Fibroblast of the aortic adventitia (primary cell): ENCODE data around the gene SNTA1. TPM values are rescaled to one million over a fixed set of nuclear protein-coding genes. Genes with fewer than 3 reads are reported as not detected.
"Not testable (repeated sequence)": the region's sequence is repeated elsewhere in the genome, so short reads cannot be mapped to it uniquely, and the experiment has no call there.

Experiments
- DNase-seq: peaks from one replicate; pipeline ENCODE4 v3.0.0-alpha.2; 2010; ENCODE audit warnings: low read depth
- H3K4me3 ChIP-seq: 2 replicates; pipeline ENCODE4 v1.5.1; 2011; ENCODE audit warnings: low read depth, mild to moderate bottlenecking, control low read depth, low read length, moderate library complexity
- CTCF ChIP-seq: IDR thresholded peaks from 2 replicates; pipeline ENCODE4 v1.5.1; 2011; ENCODE audit warnings: mild to moderate bottlenecking, low read length, control low read depth, inconsistent platforms; ENCODE audit not compliant: insufficient read depth
- total RNA-seq: library from RNA; depleted of rRNA; stranded (reverse); fragments of >200 nt; gene quantifications from 2 replicates; pipeline ENCODE4 v1.2.3, GENCODE V29; 2012; ENCODE audit warnings: low replicate concordance

Gene SNTA1
- total RNA-seq, 1 donor, result 25.7 TPM

GRCh38 chr20:33444797-33445560 is 1.4 kb upstream of the SNTA1 start:
- H3K4me3 ChIP-seq, result no peak overlapping the region
- TF ChIP-seq CTCF, result peak; percentile 24
- DNase-seq, result no peak

- no peak for TF ChIP-seq CTCF
- peak overlapping the region; percentile 78 for H3K4me3 ChIP-seq
- DNase-seq, result no peak
These were observed 504 bp downstream of the SNTA1 start for GRCh38 chr20:33443006-33443511.

- no peak for DNase-seq
- TF ChIP-seq CTCF, result no peak
- peak overlapping the region; percentile 78 for H3K4me3 ChIP-seq
These were observed 1.2 kb downstream of the SNTA1 start for GRCh38 chr20:33442136-33443005.

GRCh38 chr20:33441142-33441955 is 2.2 kb downstream of the SNTA1 start:
- TF ChIP-seq CTCF, result no peak
- no peak for DNase-seq
- H3K4me3 ChIP-seq, result no peak overlapping the region

- DNase-seq, H3K4me3 ChIP-seq: not testable (repeated sequence)
These were observed 3.0 kb downstream of the SNTA1 start for GRCh38 chr20:33440562-33440961.

GRCh38 chr20:33438481-33438880 is 5.1 kb downstream of the SNTA1 start:
- no peak overlapping the region for H3K4me3 ChIP-seq
- TF ChIP-seq CTCF, result no peak
- DNase-seq, result no peak
